Left lung (tissue), 10 donors: ENCODE results near the gene RCVRN. TPM values are rescaled to one million over a fixed set of nuclear protein-coding genes. Genes with fewer than 3 reads are reported as not detected.

Source experiments
- ATAC-seq: fragments of 200-7000 bp; cut with Tn5 transposase; one replicate; pipeline ENCODE4 v1.9.1; 2020; ENCODE audit warnings: moderate library complexity
- DNase-seq, 4 donors: peaks; one replicate each; pipeline ENCODE4 v3.0.0-alpha.2; 2013 to 2020
- H3K27ac ChIP-seq, 2 donors: fragments of 200-600 bp; sonication (generic) in 1 of 2; one replicate each; pipeline versions ENCODE4 v1.5.0 to v1.8.0; 2020 to 2021
- H3K27me3 ChIP-seq, 2 donors: fragments of 200-600 bp; sonication (generic) in 1 of 2; one replicate each; pipeline versions ENCODE4 v1.5.0 to v1.8.0; 2020 to 2021
- H3K36me3 ChIP-seq, 2 donors: fragments of 200-600 bp; sonication (generic) in 1 of 2; one replicate each; pipeline versions ENCODE4 v1.5.0 to v1.8.0; 2020 to 2021
- H3K4me1 ChIP-seq, 2 donors: fragments of 200-600 bp; one replicate each; pipeline ENCODE4 v1.8.0; 2021
- H3K4me3 ChIP-seq, 2 donors: fragments of 200-600 bp; sonication (generic) in 1 of 2; one replicate each; pipeline versions ENCODE4 v1.5.0 to v1.8.0; 2020 to 2021; ENCODE audit warnings: mild to moderate bottlenecking in 1 of 2
- H3K9me3 ChIP-seq, 2 donors: fragments of 200-600 bp; sonication (generic) in 1 of 2; one replicate each; pipeline versions ENCODE4 v1.5.0 to v1.8.0; 2020 to 2021
- CTCF ChIP-seq, 2 donors: fragments of 200-600 bp; sonication (generic) in 1 of 2; IDR thresholded peaks; one replicate each; pipeline versions ENCODE4 v1.5.0 to v1.8.0; 2021; ENCODE audit warnings: antibody characterized with exemption in 2 of 2
- intact Hi-C, 2 donors: fragments of 100-400 bp; cut with DNase I; formaldehyde crosslinking; loops; one replicate each; pipeline versions ENCODE4 v1.11.2 to v1.14.2; 2022
- polyA plus RNA-seq, 6 donors: library from polyadenylated mRNA; unstranded; fragments of 120-200 nt; gene quantifications; one replicate each; pipeline ENCODE4 v1.2.1, GENCODE V29; 2013; ENCODE audit not compliant: insufficient read length in 6 of 6
- total RNA-seq, 2 donors: library from RNA; stranded (reverse); fragmentation: NEBNext Ultra II Directional; extraction: Animal tissue kit (Norgen Biotek cat#: 25700); gene quantifications; one replicate each; pipeline ENCODE4 v1.2.1, GENCODE V29; 2021
- donor health status: DM: no; HTN: yes; CAD: no.
- donor health status: DM: no; HTN: no; CAD: no.

The RCVRN gene
- total and polyA plus RNA-seq, 8 donors: 0.17 to 0.67 (median 0.41) TPM

GRCh38 chr17:9875441-9875840, 29.6 kb downstream of the RCVRN start:
- Histone ChIP-seq H3K9me3 (no peaks in the 10 kb centered on the region), H3K27me3 (peaks cover 0 to 6% of the 10 kb centered on the region in 2 donors), H3K27ac (no peak overlapping the region), H3K36me3 (no peaks in the 10 kb centered on the region), H3K4me1 (peaks cover 0 to 10% of the 10 kb centered on the region in 2 donors), H3K4me3 (no peak overlapping the region)
- peak; percentile 80 for ATAC-seq
- intact Hi-C loops: no loop called here
- no peak for TF ChIP-seq CTCF (IDR thresholded peaks at IDR 0.05)
- DNase-seq: no peak

GRCh38 chr17:9874722-9875121, 30.3 kb downstream of the RCVRN start:
- intact Hi-C loops: no loop called here
- H3K4me1 ChIP-seq: peaks cover 0 to 4% of the 10 kb centered on the region in 2 donors
- H3K9me3 ChIP-seq: no peaks in the 10 kb centered on the region
- ATAC-seq (no peak), DNase-seq (no peak)
- no peak overlapping the region for H3K27ac ChIP-seq
- no peak for TF ChIP-seq CTCF (IDR thresholded peaks at IDR 0.05)
- no peaks in the 10 kb centered on the region for H3K36me3 ChIP-seq
- H3K4me3 ChIP-seq: no peak overlapping the region
- peaks cover 0 to 6% of the 10 kb centered on the region in 2 donors for H3K27me3 ChIP-seq

- Histone ChIP-seq H3K27me3 (peaks cover 0 to 6% of the 10 kb centered on the region in 2 donors), H3K27ac (no peak overlapping the region), H3K36me3 (no peaks in the 10 kb centered on the region), H3K4me1 (no peaks in the 10 kb centered on the region), H3K4me3 (no peak overlapping the region), H3K9me3 (no peaks in the 10 kb centered on the region)
- ATAC-seq: no peak
- intact Hi-C loops: no loop called here
- DNase-seq: no peak
- no peak for TF ChIP-seq CTCF (IDR thresholded peaks at IDR 0.05)
Observed at GRCh38 chr17:9872852-9873251, 32.2 kb downstream of the RCVRN start.

GRCh38 chr17:9868552-9868951, 36.5 kb downstream of the RCVRN start:
- intact Hi-C loops: no loop called here
- Histone ChIP-seq H3K4me3 (no peak overlapping the region), H3K27ac (no peak overlapping the region), H3K9me3 (no peaks in the 10 kb centered on the region), H3K36me3 (no peaks in the 10 kb centered on the region), H3K27me3 (peaks cover 0 to 6% of the 10 kb centered on the region in 2 donors), H3K4me1 (no peaks in the 10 kb centered on the region)
- no peak for ATAC-seq
- DNase-seq: no peak
- TF ChIP-seq CTCF (IDR thresholded peaks at IDR 0.05): no peak

GRCh38 chr17:9865586-9865985, 39.5 kb downstream of the RCVRN start:
- H3K36me3 ChIP-seq: no peaks in the 10 kb centered on the region
- intact Hi-C loops: no loop called here
- DNase-seq: no peak
- H3K27ac ChIP-seq: no peak overlapping the region
- no peaks in the 10 kb centered on the region for H3K4me1 ChIP-seq
- peak; percentile 22 for ATAC-seq
- no peak overlapping the region for H3K4me3 ChIP-seq
- H3K9me3 ChIP-seq: peaks cover 0 to 3% of the 10 kb centered on the region in 2 donors
- TF ChIP-seq CTCF (IDR thresholded peaks at IDR 0.05): no peak
- no peaks in the 10 kb centered on the region for H3K27me3 ChIP-seq
